BLaER1 treated with 17β-estradiol and CSF1 and Interleukin-3, amounts not matched to agents 10 nM and 100 nM (cell line): ENCODE measurements around the gene LNPEP.
"Not testable (repeated sequence)": the region's sequence is repeated elsewhere in the genome, so short reads cannot be mapped to it uniquely, and the experiment has no call there.

ENCODE experiments used
- H3K27ac ChIP-seq, 11 experiments: shearing (Covaris generic); formaldehyde crosslinking; 2 replicates each; pipeline ENCODE4 v1.8.1; 2022
- H3K27me3 ChIP-seq, 11 experiments: shearing (Covaris generic); formaldehyde crosslinking; 2 replicates each; pipeline ENCODE4 v1.8.1; 2022
- H3K36me3 ChIP-seq, 11 experiments: shearing (Covaris generic); formaldehyde crosslinking; 2 replicates each; pipeline ENCODE4 v1.8.1; 2022
- H3K4me1 ChIP-seq, 10 experiments: shearing (Covaris generic); formaldehyde crosslinking; 2 replicates each; pipeline ENCODE4 v1.8.1; 2022
- H3K4me2 ChIP-seq, 11 experiments: shearing (Covaris generic); formaldehyde crosslinking; 2 replicates each; pipeline ENCODE4 v1.8.1; 2022
- H3K4me3 ChIP-seq, 10 experiments: shearing (Covaris generic); formaldehyde crosslinking; 2 replicates each; pipeline ENCODE4 v1.8.1; 2022
- H3K9ac ChIP-seq, 11 experiments: shearing (Covaris generic); formaldehyde crosslinking; 2 replicates each; pipeline ENCODE4 v1.8.1; 2022
- H3K9me3 ChIP-seq, 11 experiments: shearing (Covaris generic); formaldehyde crosslinking; replicated peaks in 1 of 11; 2 replicates each; pipeline ENCODE4 v1.8.1; 2022
- H4K20me1 ChIP-seq, 11 experiments: shearing (Covaris generic); formaldehyde crosslinking; 2 replicates each; pipeline ENCODE4 v1.8.1; 2022
- Cebpa-rat ChIP-seq, 11 experiments: shearing (Covaris generic); IDR thresholded peaks; 2 replicates each; pipeline ENCODE4 v1.8.1; 2022

Gene LNPEP

DNA sequence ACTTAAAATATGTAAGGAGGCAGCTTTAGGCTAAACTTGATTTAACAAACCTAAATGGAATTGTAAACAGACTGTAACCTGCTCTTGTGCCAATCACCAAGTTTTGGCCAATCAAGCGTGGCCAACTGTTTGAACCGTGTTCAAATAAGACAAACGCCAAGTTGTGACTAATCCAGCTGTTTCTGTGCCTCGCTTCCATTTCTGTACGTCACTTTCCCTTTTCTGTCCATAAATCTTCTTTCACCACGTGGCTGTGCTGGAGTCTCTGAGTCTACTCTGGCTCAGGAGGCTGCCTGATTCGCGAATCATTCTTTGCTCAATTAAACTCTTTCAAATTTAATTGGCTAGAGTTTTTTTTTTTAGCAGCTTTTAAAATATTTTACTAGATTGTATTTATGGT is 135.2 kb downstream of the LNPEP start:
- no peak for TF ChIP-seq Cebpa-rat (IDR thresholded peaks at IDR 0.05)
- Histone ChIP-seq H3K9ac (no peak overlapping the region), H3K27ac (no peak overlapping the region), H3K27me3 (no peaks in the 10 kb centered on the region), H3K4me2 (no peak overlapping the region), H3K4me3 (no peak overlapping the region), H3K9me3 (no peaks in the 10 kb centered on the region), H4K20me1 (no peaks in the 10 kb centered on the region), H3K36me3 (no peaks in the 10 kb centered on the region), H3K4me1 (no peaks in the 10 kb centered on the region; a peak in 1 of 20 replicates)

DNA sequence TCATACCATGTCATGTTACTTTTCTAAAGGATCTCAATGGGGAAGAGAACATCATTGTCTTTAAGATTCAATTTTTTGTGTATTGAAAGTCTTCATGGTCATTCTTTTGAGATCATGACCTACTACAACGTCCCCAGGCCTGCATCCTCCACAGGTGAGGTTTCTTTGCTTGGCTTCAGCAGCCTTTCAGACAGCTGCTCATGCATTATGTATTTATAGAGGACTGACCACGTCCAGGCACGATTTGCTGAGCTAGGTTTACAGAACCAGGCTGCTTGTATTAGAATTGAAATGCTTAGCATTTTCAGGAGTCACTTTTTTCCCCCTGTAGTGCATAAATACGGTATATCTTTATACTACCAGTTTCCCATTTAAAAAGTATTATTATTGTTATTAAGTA is 136.1 kb downstream of the LNPEP start:
- no peak for TF ChIP-seq Cebpa-rat (IDR thresholded peaks at IDR 0.05)
- H3K4me1 ChIP-seq = no peaks in the 10 kb centered on the region; a peak in 1 of 20 replicates

DNA sequence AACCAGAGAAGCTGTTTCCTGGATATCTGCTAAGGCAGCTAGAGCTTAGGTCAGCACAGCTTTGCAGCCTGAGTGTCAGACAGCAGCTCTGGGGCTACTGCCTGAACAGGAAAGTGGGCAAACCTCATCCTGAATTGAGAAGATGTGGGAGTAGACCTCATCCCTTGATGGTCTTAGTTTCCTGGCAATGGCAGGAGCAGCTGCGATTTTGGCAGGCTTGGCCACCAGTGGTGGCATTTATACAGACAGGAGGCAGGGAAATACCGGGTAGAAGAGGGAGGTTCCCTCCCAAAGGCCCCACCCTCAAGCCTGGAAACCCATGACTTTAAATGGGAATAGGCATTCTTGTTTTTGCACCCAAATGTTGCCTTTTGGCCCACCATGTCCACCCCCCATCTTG is 136.8 kb downstream of the LNPEP start:
- Histone ChIP-seq H3K27ac (no peak overlapping the region), H4K20me1 (no peaks in the 10 kb centered on the region), H3K9ac (no peak overlapping the region), H3K4me1 (no peaks in the 10 kb centered on the region; a peak in 1 of 20 replicates), H3K36me3 (no peaks in the 10 kb centered on the region), H3K27me3 (no peaks in the 10 kb centered on the region), H3K9me3 (no peaks in the 10 kb centered on the region), H3K4me2 (no peak overlapping the region), H3K4me3 (no peak overlapping the region)
- TF ChIP-seq Cebpa-rat (IDR thresholded peaks at IDR 0.05) = no peak

More for the DNA sequence above, 136.1 kb downstream of the LNPEP start:
- H4K20me1 ChIP-seq = no peaks in the 10 kb centered on the region
- H3K27ac ChIP-seq = no peak overlapping the region
- no peak overlapping the region for H3K9ac ChIP-seq
- no peaks in the 10 kb centered on the region for H3K9me3 ChIP-seq
- no peak overlapping the region for H3K4me2 ChIP-seq
- H3K27me3 ChIP-seq = no peaks in the 10 kb centered on the region
- H3K36me3 ChIP-seq = no peaks in the 10 kb centered on the region
- no peak overlapping the region for H3K4me3 ChIP-seq

GRCh38 chr5:97073420-97073819 is 137.5 kb downstream of the LNPEP start:
- no peak overlapping the region for H3K9ac ChIP-seq
- H3K4me2 ChIP-seq = no peak overlapping the region
- no peak for TF ChIP-seq Cebpa-rat (IDR thresholded peaks at IDR 0.05)
- no peaks in the 10 kb centered on the region for H4K20me1 ChIP-seq
- no peaks in the 10 kb centered on the region for H3K9me3 ChIP-seq
- H3K27ac ChIP-seq = no peak overlapping the region
- H3K27me3 ChIP-seq = no peaks in the 10 kb centered on the region
- H3K4me1 ChIP-seq = peaks cover 0 to under 1% (median 0%) of the 10 kb centered on the region in 10 experiments; a peak in 3 of 20 replicates
- no peaks in the 10 kb centered on the region for H3K36me3 ChIP-seq
- H3K4me3 ChIP-seq = no peak overlapping the region

- Histone ChIP-seq H3K4me1 (peaks cover 5 to 16% (median 12%) of the 10 kb centered on the region in 10 experiments; a peak in 18 of 20 replicates), H3K9me3 (no peaks in the 10 kb centered on the region), H3K9ac (no peak overlapping the region), H3K36me3 (no peaks in the 10 kb centered on the region), H3K27me3 (no peaks in the 10 kb centered on the region), H3K4me3 (no peak overlapping the region), H3K27ac (no peak overlapping the region), H4K20me1 (no peaks in the 10 kb centered on the region), H3K4me2 (no peak overlapping the region)
- no peak for TF ChIP-seq Cebpa-rat (IDR thresholded peaks at IDR 0.05)
These were observed 139.1 kb downstream of the LNPEP start for GRCh38 chr5:97074859-97075489.

DNA sequence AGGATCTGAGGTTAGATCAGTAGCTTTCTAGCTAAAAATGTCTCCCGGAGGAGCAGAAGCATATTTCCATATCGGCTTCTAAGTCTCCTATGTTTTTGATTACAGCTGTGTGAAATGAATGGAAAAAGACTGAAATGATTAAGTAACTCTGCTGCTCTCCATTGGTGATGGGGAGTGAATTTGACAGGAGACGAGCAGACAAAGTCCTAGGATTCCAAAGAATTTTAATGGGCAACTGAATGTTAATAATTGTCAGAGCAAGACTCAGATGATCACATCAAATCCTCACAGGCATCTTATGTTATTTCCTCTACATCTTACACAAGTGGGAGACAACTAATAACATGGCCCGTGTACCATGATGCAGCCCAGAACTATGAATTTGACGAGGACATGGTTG is 139.8 kb downstream of the LNPEP start:
- no peak overlapping the region for H3K9ac ChIP-seq
- H3K36me3 ChIP-seq = no peaks in the 10 kb centered on the region
- no peaks in the 10 kb centered on the region for H3K27me3 ChIP-seq
- no peak overlapping the region for H3K27ac ChIP-seq
- H4K20me1 ChIP-seq = no peaks in the 10 kb centered on the region
- H3K4me1 ChIP-seq = peaks cover 5 to 16% (median 12%) of the 10 kb centered on the region in 10 experiments; a peak in 18 of 20 replicates
- H3K9me3 ChIP-seq = no peaks in the 10 kb centered on the region
- no peak overlapping the region for H3K4me2 ChIP-seq
- no peak overlapping the region for H3K4me3 ChIP-seq
- TF ChIP-seq Cebpa-rat (IDR thresholded peaks at IDR 0.05) = no peak

- no peak for TF ChIP-seq Cebpa-rat (IDR thresholded peaks at IDR 0.05)
- H3K9me3 ChIP-seq = no peaks in the 10 kb centered on the region
- no peak overlapping the region for H3K27ac ChIP-seq
- H3K4me3 ChIP-seq = no peak overlapping the region
- no peak overlapping the region for H3K9ac ChIP-seq
- peaks cover 5 to 16% (median 12%) of the 10 kb centered on the region in 10 experiments; a peak in 18 of 20 replicates for H3K4me1 ChIP-seq
- no peaks in the 10 kb centered on the region for H3K27me3 ChIP-seq
- no peaks in the 10 kb centered on the region for H3K36me3 ChIP-seq
- H3K4me2 ChIP-seq = no peak overlapping the region
- H4K20me1 ChIP-seq = no peaks in the 10 kb centered on the region
These were observed 140.2 kb downstream of the LNPEP start for GRCh38 chr5:97076098-97076497.

DNA sequence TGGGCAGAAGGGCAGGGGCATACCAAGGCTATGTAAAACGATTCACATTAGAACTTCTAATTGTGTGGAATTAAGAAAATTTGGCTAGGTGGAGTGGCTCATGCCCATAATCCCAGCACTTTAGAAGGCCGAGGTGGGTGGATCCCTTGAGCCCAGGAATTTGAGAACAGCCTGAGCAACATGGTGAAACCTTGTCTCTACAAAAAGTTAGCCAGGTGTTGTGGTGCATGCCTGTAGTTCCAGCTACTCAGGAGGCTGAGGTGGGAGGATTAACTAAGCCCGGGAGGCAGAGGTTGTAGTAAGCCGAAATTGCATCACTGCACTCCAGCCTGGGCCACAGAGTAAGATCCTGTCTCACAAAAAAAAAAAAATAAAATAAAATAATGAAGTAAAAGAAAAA is 141.4 kb downstream of the LNPEP start:
- H3K27ac ChIP-seq = no peak overlapping the region
- no peak for TF ChIP-seq Cebpa-rat (IDR thresholded peaks at IDR 0.05)
- no peaks in the 10 kb centered on the region for H4K20me1 ChIP-seq
- H3K4me1 ChIP-seq = peaks cover 16 to 27% (median 22%) of the 10 kb centered on the region in 10 experiments
- no peak overlapping the region for H3K4me2 ChIP-seq
- H3K9ac ChIP-seq = no peak overlapping the region
- no peaks in the 10 kb centered on the region for H3K36me3 ChIP-seq
- no peak overlapping the region for H3K4me3 ChIP-seq
- H3K27me3 ChIP-seq = no peaks in the 10 kb centered on the region
- H3K9me3 ChIP-seq = no peaks in the 10 kb centered on the region

DNA sequence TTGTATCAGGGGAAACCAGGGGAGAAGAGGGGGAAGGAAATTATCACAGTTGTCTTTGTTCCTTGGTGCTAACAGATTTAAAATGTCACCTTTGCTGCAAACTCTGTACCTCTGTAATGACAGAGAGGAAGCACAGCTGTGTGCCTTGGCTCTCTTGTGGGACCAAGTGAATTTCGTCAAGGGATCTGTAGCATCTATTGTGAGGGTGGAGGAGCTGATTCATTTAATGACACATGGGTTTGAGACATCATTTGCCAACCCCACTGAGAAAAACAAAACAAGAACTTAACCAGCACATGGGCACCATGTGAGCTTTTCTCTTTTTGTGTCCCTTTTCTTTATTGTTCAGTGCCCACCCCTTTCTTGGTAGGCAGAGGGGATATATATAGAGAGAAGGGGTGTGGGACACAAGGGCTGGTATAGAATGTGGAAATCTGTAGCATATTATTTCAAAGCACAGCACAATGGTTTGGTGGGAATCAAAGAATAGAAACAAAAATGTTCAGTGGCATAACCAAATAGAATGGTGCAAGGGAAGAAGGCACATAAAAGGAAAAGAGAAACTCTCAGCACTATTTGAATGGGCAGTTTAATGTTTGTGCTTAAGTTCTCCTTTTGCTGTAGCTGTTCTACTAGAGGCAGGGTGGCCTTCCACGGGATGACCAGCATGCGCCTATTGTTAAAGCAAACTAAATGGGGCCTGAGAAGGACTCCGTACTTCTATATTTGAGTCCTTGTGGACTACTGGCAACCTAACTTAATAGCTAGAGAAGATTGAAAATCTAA is 143.3 kb downstream of the LNPEP start:
- Histone ChIP-seq H3K9ac (no peak overlapping the region), H3K36me3 (no peaks in the 10 kb centered on the region), H4K20me1 (no peaks in the 10 kb centered on the region), H3K4me1 (peaks cover 26 to 43% (median 31%) of the 10 kb centered on the region in 10 experiments), H3K9me3 (peaks cover 5 to 12% (median 10%) of the 10 kb centered on the region in 11 experiments; a peak in 19 of 22 replicates), H3K4me2 (peak overlapping the region in 9 of 11 experiments; percentile 36 to 48 (median 43); a peak in 18 of 22 replicates), H3K4me3 (no peak overlapping the region), H3K27me3 (no peaks in the 10 kb centered on the region), H3K27ac (peak overlapping the region in 8 of 11 experiments; percentile 3 to 59 (median 21); a peak in 5 of 22 replicates)
- no peak for TF ChIP-seq Cebpa-rat (IDR thresholded peaks at IDR 0.05)

DNA sequence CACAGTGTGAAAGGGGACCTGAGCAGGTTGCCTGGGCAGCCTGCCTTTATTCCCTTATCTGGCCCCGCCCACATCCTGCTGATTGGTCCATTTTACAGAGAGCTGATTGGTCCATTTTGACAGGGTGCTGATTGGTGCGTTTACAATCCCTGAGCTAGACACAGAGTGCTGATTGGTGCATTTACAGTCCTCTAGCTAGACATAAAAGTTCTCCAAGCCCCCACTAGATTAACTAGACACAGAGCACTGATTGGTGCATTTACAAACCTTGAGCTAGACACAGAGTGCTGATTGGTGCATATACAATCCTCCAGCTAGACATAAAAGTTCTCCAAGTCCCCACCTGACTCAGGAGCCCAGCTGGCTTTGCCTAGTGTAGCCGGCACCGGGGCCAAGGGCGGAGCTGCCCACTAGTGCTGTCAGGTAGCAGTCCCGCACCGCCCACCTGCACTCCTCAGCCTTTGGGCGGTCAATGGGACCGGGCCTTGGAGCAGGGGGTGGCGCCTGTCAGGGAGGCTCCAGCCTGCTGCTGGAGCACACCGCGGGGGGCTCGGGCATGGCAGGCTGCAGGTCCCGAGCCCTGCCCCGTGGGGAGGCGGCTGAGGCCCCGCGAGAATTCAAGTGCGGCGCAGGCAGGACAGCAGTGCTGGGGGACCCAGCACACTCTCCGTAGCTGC is 149.0 kb downstream of the LNPEP start:
- H4K20me1 ChIP-seq, H3K9ac ChIP-seq, H3K27me3 ChIP-seq, H3K36me3 ChIP-seq, H3K4me3 ChIP-seq: not testable (repeated sequence)
- Histone ChIP-seq H3K4me1 (peaks cover 19 to 39% (median 25%) of the 10 kb centered on the region in 10 experiments), H3K27ac (peak overlapping the region in 1 of 11 experiments; percentile 24; a peak in 3 of 22 replicates), H3K4me2 (peak overlapping the region in 1 of 11 experiments; percentile 34; a peak in 1 of 22 replicates), H3K9me3 (peaks cover 20 to 29% (median 26%) of the 10 kb centered on the region in 11 experiments)
